Fibroblast of lung (primary cell): ENCODE measurements around the gene GRAP.

Source experiments
- EZH2 ChIP-seq: IDR thresholded peaks from 2 replicates; pipeline ENCODE4 v1.5.1; 2012; ENCODE audit warnings: low read length, control low read depth, mild to moderate bottlenecking; ENCODE audit errors: missing control alignments
- TF ChIP-seq, protein P1 (sequence below), 2 donors: IDR thresholded peaks in 1 of 2; conservative IDR thresholded peaks in 1 of 2; 1 replicate in 1 of 2; 2 replicates in 1 of 2; pipeline ENCODE4 v1.5.1; 2011 to 2012; ENCODE audit warnings: low read length in 2 of 2, control low read depth in 1 of 2, inconsistent platforms in 1 of 2, low read depth in 1 of 2, mild to moderate bottlenecking in 1 of 2

DNA sequence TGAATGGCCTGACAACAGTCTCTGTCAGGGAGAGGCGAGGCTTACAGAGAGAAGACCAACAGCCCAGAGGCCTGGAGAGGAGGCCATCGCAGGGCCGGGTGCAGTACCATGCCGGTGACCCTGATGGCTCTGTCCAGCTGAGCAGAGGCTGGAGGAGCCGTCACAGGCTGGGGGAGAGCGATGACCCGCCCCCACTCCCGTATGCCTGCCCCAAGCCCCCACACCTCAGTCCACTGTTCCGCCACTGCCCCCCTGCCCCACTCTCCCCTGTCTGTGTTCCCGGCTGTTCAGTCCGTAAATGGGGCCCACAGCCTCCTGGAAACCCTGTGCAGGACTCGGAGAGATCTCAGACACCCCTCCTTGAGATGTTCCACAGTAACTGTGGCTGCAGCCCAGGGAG is 29.4 kb downstream of the GRAP start:
- no peak for TF ChIP-seq EZH2
- TF ChIP-seq, protein P1, sequence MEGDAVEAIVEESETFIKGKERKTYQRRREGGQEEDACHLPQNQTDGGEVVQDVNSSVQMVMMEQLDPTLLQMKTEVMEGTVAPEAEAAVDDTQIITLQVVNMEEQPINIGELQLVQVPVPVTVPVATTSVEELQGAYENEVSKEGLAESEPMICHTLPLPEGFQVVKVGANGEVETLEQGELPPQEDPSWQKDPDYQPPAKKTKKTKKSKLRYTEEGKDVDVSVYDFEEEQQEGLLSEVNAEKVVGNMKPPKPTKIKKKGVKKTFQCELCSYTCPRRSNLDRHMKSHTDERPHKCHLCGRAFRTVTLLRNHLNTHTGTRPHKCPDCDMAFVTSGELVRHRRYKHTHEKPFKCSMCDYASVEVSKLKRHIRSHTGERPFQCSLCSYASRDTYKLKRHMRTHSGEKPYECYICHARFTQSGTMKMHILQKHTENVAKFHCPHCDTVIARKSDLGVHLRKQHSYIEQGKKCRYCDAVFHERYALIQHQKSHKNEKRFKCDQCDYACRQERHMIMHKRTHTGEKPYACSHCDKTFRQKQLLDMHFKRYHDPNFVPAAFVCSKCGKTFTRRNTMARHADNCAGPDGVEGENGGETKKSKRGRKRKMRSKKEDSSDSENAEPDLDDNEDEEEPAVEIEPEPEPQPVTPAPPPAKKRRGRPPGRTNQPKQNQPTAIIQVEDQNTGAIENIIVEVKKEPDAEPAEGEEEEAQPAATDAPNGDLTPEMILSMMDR (conservative IDR thresholded peaks at IDR 0.05 in 1 of 2, IDR thresholded peaks at IDR 0.05 in 1 of 2; ENCODE audit: low read depth in 1 of 2, low read length in 2 of 2), result no peak
